ENCODE measurements around the gene TOB1.

The TOB1 gene

GRCh38 chr17:50825188-50825587 is 41.0 kb downstream of the TOB1 start:
- Histone ChIP-seq H3K9me3 (ENCODE audit: control insufficient read depth, insufficient read depth, low read depth, low read length) (no peaks in the 10 kb centered on the region), H3K4me1 (ENCODE audit: control insufficient read depth, insufficient read depth, low read length) (no peaks in the 10 kb centered on the region), H3K36me3 (ENCODE audit: control insufficient read depth in 2 of 2, insufficient read depth in 1 of 2, low read length in 2 of 2) (no peaks in the 10 kb centered on the region), H3K4me3 (ENCODE audit: low read depth, low read length) (no peak overlapping the region), H3K27ac (ENCODE audit: extremely low read depth, low read depth, low read length) (no peak overlapping the region)
- ChIA-PET CTCF (interaction anchor here (0.7 to 2.0 kb wide), 2 partner anchors 11 to 42 kb away, joined by 3 to 11 read pairs; no protein-coding TSS in a partner anchor), POLR2A (no interaction called here)
- TF ChIP-seq ZNF16 (tag by site-specific recombination; IDR thresholded peaks at IDR 0.05; ENCODE audit: low read depth) (no peak), ZNF184 (tag by site-specific recombination; IDR thresholded peaks at IDR 0.05) (peak; percentile 94), ZNF791 (tag by site-specific recombination; IDR thresholded peaks at IDR 0.05) (no peak), ZNF132 (tag by site-specific recombination; IDR thresholded peaks at IDR 0.05; ENCODE audit: borderline replicate concordance) (no peak)
- TF ChIP-seq, protein P1, sequence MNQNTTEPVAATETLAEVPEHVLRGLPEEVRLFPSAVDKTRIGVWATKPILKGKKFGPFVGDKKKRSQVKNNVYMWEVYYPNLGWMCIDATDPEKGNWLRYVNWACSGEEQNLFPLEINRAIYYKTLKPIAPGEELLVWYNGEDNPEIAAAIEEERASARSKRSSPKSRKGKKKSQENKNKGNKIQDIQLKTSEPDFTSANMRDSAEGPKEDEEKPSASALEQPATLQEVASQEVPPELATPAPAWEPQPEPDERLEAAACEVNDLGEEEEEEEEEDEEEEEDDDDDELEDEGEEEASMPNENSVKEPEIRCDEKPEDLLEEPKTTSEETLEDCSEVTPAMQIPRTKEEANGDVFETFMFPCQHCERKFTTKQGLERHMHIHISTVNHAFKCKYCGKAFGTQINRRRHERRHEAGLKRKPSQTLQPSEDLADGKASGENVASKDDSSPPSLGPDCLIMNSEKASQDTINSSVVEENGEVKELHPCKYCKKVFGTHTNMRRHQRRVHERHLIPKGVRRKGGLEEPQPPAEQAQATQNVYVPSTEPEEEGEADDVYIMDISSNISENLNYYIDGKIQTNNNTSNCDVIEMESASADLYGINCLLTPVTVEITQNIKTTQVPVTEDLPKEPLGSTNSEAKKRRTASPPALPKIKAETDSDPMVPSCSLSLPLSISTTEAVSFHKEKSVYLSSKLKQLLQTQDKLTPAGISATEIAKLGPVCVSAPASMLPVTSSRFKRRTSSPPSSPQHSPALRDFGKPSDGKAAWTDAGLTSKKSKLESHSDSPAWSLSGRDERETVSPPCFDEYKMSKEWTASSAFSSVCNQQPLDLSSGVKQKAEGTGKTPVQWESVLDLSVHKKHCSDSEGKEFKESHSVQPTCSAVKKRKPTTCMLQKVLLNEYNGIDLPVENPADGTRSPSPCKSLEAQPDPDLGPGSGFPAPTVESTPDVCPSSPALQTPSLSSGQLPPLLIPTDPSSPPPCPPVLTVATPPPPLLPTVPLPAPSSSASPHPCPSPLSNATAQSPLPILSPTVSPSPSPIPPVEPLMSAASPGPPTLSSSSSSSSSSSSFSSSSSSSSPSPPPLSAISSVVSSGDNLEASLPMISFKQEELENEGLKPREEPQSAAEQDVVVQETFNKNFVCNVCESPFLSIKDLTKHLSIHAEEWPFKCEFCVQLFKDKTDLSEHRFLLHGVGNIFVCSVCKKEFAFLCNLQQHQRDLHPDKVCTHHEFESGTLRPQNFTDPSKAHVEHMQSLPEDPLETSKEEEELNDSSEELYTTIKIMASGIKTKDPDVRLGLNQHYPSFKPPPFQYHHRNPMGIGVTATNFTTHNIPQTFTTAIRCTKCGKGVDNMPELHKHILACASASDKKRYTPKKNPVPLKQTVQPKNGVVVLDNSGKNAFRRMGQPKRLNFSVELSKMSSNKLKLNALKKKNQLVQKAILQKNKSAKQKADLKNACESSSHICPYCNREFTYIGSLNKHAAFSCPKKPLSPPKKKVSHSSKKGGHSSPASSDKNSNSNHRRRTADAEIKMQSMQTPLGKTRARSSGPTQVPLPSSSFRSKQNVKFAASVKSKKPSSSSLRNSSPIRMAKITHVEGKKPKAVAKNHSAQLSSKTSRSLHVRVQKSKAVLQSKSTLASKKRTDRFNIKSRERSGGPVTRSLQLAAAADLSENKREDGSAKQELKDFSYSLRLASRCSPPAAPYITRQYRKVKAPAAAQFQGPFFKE (tag by site-specific recombination; IDR thresholded peaks at IDR 0.05; ENCODE audit: borderline replicate concordance) = no peak

DNA sequence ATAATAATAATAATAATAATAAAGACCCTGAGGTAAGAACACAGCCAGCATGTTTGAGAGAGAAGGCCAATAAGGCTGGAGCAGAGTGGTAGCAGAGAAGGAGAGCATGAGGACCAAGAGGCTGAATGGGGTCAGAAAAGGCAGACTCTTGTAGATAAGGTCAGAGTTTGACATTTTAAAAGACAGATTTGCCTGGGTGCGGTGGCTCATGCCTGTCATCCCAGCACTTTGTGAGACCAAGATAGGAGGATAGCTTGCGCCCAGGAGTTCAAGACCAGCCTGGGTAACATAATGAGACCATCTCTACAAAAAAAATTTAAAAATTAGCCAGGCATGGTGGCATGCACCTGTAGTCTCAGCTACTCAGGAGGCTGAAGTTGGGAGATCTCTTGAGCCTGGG is 41.7 kb downstream of the TOB1 start:
- ChIA-PET CTCF (interaction anchor here (0.7 to 2.0 kb wide), 2 partner anchors 37 to 41 kb away, joined by 3 to 11 read pairs; no protein-coding TSS in a partner anchor), POLR2A (no interaction called here)
- H3K36me3 ChIP-seq (ENCODE audit: control insufficient read depth in 2 of 2, insufficient read depth in 1 of 2, low read length in 2 of 2) = no peaks in the 10 kb centered on the region
- H3K4me1 ChIP-seq (ENCODE audit: control insufficient read depth, insufficient read depth, low read length) = no peaks in the 10 kb centered on the region
- no peak overlapping the region for H3K4me3 ChIP-seq (ENCODE audit: low read depth, low read length)
- no peak overlapping the region for H3K27ac ChIP-seq (ENCODE audit: extremely low read depth, low read depth, low read length)
- no peak for TF ChIP-seq ZNF302 (tag by site-specific recombination; IDR thresholded peaks at IDR 0.05; ENCODE audit: low read depth)
- TF ChIP-seq ZNF394 (tag by site-specific recombination; IDR thresholded peaks at IDR 0.05; ENCODE audit: borderline replicate concordance) = no peak
- TF ChIP-seq ZNF664 (tag by site-specific recombination; IDR thresholded peaks at IDR 0.05) = no peak
- TF ChIP-seq, protein P2, sequence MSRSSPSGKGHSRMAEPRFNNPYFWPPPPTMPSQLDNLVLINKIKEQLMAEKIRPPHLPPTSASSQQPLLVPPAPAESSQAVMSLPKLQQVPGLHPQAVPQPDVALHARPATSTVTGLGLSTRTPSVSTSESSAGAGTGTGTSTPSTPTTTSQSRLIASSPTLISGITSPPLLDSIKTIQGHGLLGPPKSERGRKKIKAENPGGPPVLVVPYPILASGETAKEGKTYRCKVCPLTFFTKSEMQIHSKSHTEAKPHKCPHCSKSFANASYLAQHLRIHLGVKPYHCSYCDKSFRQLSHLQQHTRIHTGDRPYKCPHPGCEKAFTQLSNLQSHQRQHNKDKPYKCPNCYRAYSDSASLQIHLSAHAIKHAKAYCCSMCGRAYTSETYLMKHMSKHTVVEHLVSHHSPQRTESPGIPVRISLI (tag by site-specific recombination; IDR thresholded peaks at IDR 0.05) = no peak
- TF ChIP-seq, protein P3, sequence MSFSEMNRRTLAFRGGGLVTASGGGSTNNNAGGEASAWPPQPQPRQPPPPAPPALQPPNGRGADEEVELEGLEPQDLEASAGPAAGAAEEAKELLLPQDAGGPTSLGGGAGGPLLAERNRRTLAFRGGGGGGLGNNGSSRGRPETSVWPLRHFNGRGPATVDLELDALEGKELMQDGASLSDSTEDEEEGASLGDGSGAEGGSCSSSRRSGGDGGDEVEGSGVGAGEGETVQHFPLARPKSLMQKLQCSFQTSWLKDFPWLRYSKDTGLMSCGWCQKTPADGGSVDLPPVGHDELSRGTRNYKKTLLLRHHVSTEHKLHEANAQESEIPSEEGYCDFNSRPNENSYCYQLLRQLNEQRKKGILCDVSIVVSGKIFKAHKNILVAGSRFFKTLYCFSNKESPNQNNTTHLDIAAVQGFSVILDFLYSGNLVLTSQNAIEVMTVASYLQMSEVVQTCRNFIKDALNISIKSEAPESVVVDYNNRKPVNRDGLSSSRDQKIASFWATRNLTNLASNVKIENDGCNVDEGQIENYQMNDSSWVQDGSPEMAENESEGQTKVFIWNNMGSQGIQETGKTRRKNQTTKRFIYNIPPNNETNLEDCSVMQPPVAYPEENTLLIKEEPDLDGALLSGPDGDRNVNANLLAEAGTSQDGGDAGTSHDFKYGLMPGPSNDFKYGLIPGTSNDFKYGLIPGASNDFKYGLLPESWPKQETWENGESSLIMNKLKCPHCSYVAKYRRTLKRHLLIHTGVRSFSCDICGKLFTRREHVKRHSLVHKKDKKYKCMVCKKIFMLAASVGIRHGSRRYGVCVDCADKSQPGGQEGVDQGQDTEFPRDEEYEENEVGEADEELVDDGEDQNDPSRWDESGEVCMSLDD (tag by site-specific recombination; IDR thresholded peaks at IDR 0.05) = no peak
- no peak for TF ChIP-seq KLF16 (tag by site-specific recombination; IDR thresholded peaks at IDR 0.05)
- no peak for TF ChIP-seq HOXD13 (CRISPR knock-in tag; IDR thresholded peaks at IDR 0.05; ENCODE audit: borderline replicate concordance)
- TF ChIP-seq GLI2 (tag by site-specific recombination; IDR thresholded peaks at IDR 0.05; ENCODE audit: borderline replicate concordance, low read depth) = no peak
- no peak for TF ChIP-seq ZNF510 (tag by site-specific recombination; IDR thresholded peaks at IDR 0.05; ENCODE audit: insufficient replicate concordance)
- H3K9me3 ChIP-seq (ENCODE audit: control insufficient read depth, insufficient read depth, low read depth, low read length) = no peaks in the 10 kb centered on the region

All from HEK293 (cell line).